GM10248 (cell line): ENCODE results near the gene TSSC4.

Experiments used
- CTCF ChIA-PET: fragments of 300-600 bp; sonication (Branson Sonifier 250); formaldehyde crosslinking; extraction: SDS; loops from one replicate; lab custom pipeline; 2021; ENCODE audit warnings: antibody characterized with exemption; lab: Yijun Ruan, JAX
- POLR2A ChIA-PET: fragments of 350-650 bp; sonication (Branson Sonifier 250); formaldehyde crosslinking; extraction: SDS; loops from one replicate; lab custom pipeline; 2020; ENCODE audit warnings: antibody characterized with exemption; lab: Yijun Ruan, JAX
- DNase-seq: peaks from one replicate; pipeline ENCODE4 v3.0.0; 2012; ENCODE audit errors: extremely low spot score
- CTCF ChIP-seq: IDR thresholded peaks from 2 replicates; pipeline ENCODE4 v1.5.1; 2012; ENCODE audit warnings: mild to moderate bottlenecking, low read depth; ENCODE audit errors: extremely low read depth, missing control alignments, control extremely low read depth

TSSC4 gene

GRCh38 chr11:2368178-2368850 lies 32.2 kb upstream of the TSSC4 start:
- CTCF ChIA-PET: interaction anchor here (1.0 to 1.6 kb wide), 3 partner anchors 32 to 217 kb away, joined by 3 to 4 read pairs (median 3); partner anchors contain the start of gene TSSC4
- POLR2A ChIA-PET: interaction anchor here (0.6 to 1.4 kb wide), 3 partner anchors 9 to 18 kb away, joined by 5 to 9 read pairs (median 7); partner anchors contain the start of gene CD81
- no peak for TF ChIP-seq CTCF
- no peak for DNase-seq

- DNase-seq: no peak
- ChIA-PET POLR2A (no interaction called here), CTCF (no interaction called here)
- TF ChIP-seq CTCF: no peak
These were observed 31.7 kb upstream of the TSSC4 start for GRCh38 chr11:2368851-2369180.

- ChIA-PET POLR2A (no interaction called here), CTCF (no interaction called here)
- no peak for DNase-seq
- TF ChIP-seq CTCF: no peak
These were observed 31.2 kb upstream of the TSSC4 start for GRCh38 chr11:2369320-2369719.

GRCh38 chr11:2369896-2370295 lies 30.7 kb upstream of the TSSC4 start:
- CTCF ChIA-PET: no interaction called here
- TF ChIP-seq CTCF: no peak
- DNase-seq: no peak
- POLR2A ChIA-PET: no interaction called here

- DNase-seq: no peak
- ChIA-PET POLR2A (no interaction called here), CTCF (interaction anchor here (1.1 to 4.0 kb wide), 2 partner anchors 26 to 157 kb away, joined by 3 to 18 read pairs; partner anchors contain the start of gene TSSC4)
- TF ChIP-seq CTCF: no peak
These were observed 25.9 kb upstream of the TSSC4 start for GRCh38 chr11:2374456-2375201.

GRCh38 chr11:2375341-2375853 lies 25.2 kb upstream of the TSSC4 start:
- ChIA-PET POLR2A (no interaction called here), CTCF (interaction anchor here (1.1 to 4.0 kb wide), 3 partner anchors 25 to 156 kb away, joined by 3 to 18 read pairs (median 3); partner anchors contain the start of gene TSSC4)
- TF ChIP-seq CTCF: no peak
- DNase-seq: no peak
